Vagina (tissue), 2 donors: Measurements from ENCODE around the gene MESD. TPM values are rescaled to one million over a fixed set of nuclear protein-coding genes. Genes with fewer than 3 reads are reported as not detected.

Source experiments
- DNase-seq, 2 donors: peaks; one replicate each; pipeline ENCODE4 v3.0.0-alpha.2; 2017; ENCODE audit errors: extremely low spot score in 2 of 2
- H3K27ac ChIP-seq: fragments of 200-600 bp; sonication (generic); one replicate; pipeline ENCODE4 v1.5.1; 2019
- H3K27me3 ChIP-seq: fragments of 200-600 bp; sonication (generic); one replicate; pipeline ENCODE4 v1.5.1; 2019
- H3K36me3 ChIP-seq, 2 donors: fragments of 200-600 bp; sonication (generic); one replicate each; pipeline ENCODE4 v1.5.1; 2017 to 2019
- H3K4me1 ChIP-seq: fragments of 200-600 bp; sonication (generic); one replicate; pipeline ENCODE4 v1.5.1; 2019
- H3K4me3 ChIP-seq, 2 donors: fragments of 200-600 bp; sonication (generic); 1 replicate in 1 of 2; 2 replicates in 1 of 2; pipeline ENCODE4 v1.5.1; 2016 to 2019
- H3K9me3 ChIP-seq: fragments of 200-600 bp; sonication (generic); one replicate; pipeline ENCODE4 v1.5.1; 2019
- POLR2A ChIP-seq, 2 donors: fragments of 450-650 bp; IDR thresholded peaks; one replicate each; pipeline ENCODE4 v1.6.1; 2017; ENCODE audit warnings: antibody characterized with exemption in 2 of 2, mild to moderate bottlenecking in 2 of 2, moderate library complexity in 2 of 2
- POLR2AphosphoS5 ChIP-seq, 2 donors: sonication (generic); formaldehyde crosslinking; IDR thresholded peaks; one replicate each; pipeline ENCODE4 v1.9.0; 2017; ENCODE audit warnings: antibody characterized with exemption in 2 of 2, mild to moderate bottlenecking in 2 of 2, low read depth in 1 of 2; ENCODE audit not compliant: insufficient read depth in 1 of 2
- intact Hi-C: fragments of 100-400 bp; cut with DNase I; formaldehyde crosslinking; loops from one replicate; pipeline ENCODE4 v1.15.1; 2023
- total RNA-seq: library from RNA; depleted of rRNA; stranded (reverse); fragments of >200 nt; gene quantifications from one replicate; pipeline ENCODE4 v1.2.3, GENCODE V29; 2016
- TF ChIP-seq, protein P1 (sequence below), 3 experiments: fragments of 450-650 bp in 2 of 3; fragments of 200-600 bp in 1 of 3; sonication (generic) in 1 of 3; IDR thresholded peaks; one replicate each; pipeline ENCODE4 v1.5.1; 2017 to 2019; ENCODE audit warnings: antibody characterized with exemption in 3 of 3, mild to moderate bottlenecking in 2 of 3, moderate library complexity in 2 of 3

The MESD gene
- total RNA-seq, 1 donor from 2014 or later: 17.9 TPM

DNA sequence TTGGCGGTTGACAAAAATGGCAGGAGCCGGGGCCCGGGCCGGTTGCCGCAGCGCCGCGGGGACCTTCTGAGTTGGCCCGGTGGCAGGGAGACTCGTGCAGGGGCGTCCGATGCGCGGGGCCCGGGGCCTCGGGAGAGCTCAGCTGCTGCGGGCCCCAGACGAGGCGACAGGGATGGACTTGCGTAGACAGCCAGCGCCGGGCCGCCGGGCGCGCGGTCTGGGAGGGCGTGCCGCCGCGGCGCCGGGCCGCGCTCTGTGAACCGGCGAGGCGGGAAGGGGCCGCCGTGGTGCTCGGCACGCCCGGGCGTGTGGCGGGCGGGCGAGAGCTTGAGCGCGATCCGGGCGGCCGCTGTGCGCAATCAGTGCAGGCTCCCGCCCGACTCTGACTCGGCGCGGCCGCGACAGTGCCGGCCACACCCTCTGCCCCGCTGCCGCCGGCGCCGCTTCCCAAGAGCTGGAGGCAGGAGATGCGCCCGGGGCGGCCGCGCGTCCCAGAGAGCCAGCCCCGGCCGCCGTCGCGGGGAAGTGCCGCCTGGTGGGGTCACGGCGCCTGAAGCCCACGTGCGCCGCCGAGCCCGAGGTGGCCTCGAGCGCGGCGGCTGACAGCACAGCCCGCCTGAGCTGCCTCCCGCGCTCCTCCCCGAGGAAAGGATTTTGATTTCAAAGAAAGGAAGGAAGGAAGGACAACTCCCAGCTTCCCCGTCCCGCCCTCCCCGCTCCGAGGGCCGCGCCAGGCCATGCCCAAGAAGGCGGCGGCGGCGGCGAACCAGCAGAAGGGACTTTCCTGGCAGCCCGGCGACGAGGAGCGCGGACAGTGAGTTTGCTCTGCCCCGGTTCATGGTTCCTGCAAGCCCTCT lies 11.8 kb upstream of the MESD start:
- Histone ChIP-seq H3K27ac (peak overlapping the region; percentile 97), H3K36me3 (peaks cover 0 to 17% of the 10 kb centered on the region in 2 donors), H3K4me1 (peaks cover 51% of the 10 kb centered on the region), H3K4me3 (peak overlapping the region; percentile 82 to 96), H3K9me3 (no peaks in the 10 kb centered on the region), H3K27me3 (no peaks in the 10 kb centered on the region)
- intact Hi-C loops: no loop called here
- no peak for DNase-seq
- TF ChIP-seq POLR2AphosphoS5 (IDR thresholded peaks at IDR 0.05; ENCODE audit: insufficient read depth in 1 of 2, low read depth in 1 of 2) (peak in 1 of 2 donors; percentile 58), POLR2A (IDR thresholded peaks at IDR 0.05) (no peak)
- TF ChIP-seq, protein P1, sequence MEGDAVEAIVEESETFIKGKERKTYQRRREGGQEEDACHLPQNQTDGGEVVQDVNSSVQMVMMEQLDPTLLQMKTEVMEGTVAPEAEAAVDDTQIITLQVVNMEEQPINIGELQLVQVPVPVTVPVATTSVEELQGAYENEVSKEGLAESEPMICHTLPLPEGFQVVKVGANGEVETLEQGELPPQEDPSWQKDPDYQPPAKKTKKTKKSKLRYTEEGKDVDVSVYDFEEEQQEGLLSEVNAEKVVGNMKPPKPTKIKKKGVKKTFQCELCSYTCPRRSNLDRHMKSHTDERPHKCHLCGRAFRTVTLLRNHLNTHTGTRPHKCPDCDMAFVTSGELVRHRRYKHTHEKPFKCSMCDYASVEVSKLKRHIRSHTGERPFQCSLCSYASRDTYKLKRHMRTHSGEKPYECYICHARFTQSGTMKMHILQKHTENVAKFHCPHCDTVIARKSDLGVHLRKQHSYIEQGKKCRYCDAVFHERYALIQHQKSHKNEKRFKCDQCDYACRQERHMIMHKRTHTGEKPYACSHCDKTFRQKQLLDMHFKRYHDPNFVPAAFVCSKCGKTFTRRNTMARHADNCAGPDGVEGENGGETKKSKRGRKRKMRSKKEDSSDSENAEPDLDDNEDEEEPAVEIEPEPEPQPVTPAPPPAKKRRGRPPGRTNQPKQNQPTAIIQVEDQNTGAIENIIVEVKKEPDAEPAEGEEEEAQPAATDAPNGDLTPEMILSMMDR (IDR thresholded peaks at IDR 0.05): no peak

DNA sequence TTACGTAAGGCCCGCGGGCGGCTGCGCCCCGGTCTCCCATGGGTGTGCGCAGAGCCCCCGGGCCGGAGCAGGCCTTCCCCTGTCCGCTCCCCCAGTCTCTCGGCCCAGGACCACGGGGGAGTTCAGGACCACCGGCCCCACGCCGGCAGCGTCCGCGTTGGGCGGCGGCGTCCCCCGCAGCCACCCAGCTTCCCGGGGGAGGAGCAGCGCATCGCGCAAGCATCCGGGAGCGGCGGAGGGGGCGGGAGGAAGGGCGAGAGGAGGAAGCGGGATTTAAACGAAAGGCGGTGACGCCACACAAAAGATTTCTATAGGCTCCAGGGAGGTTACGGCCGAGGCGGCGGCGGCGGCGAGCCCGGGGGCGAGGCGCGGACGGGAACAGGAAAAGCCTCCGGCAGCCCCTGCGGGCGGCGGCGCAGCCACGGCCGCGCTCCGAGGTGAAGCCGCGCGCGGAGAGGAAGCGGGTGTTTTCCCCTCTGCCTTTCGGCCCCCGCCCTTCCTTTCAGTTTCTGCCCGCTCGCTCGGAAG lies 11.1 kb upstream of the MESD start, which contains the start of gene TLNRD1:
TLNRD1 (plus strand) TSS at position 300 of the 528 bp plus-strand sequence. CDS start 1,349 bp downstream, outside the sequence.
- Histone ChIP-seq H3K36me3 (peaks cover 0 to 17% of the 10 kb centered on the region in 2 donors), H3K27me3 (no peaks in the 10 kb centered on the region), H3K4me1 (peaks cover 45% of the 10 kb centered on the region), H3K27ac (peak within 1 kb of the TSS; percentile 97), H3K4me3 (peak within 1 kb of the TSS; percentile 82 to 96), H3K9me3 (no peaks in the 10 kb centered on the region)
- DNase-seq: peak in 1 of 2 donors; percentile 94
- TF ChIP-seq POLR2A (IDR thresholded peaks at IDR 0.05) (peak in 1 of 2 donors; percentile 84), POLR2AphosphoS5 (IDR thresholded peaks at IDR 0.05; ENCODE audit: insufficient read depth in 1 of 2, low read depth in 1 of 2) (peak; percentile 17 to 99)
- TF ChIP-seq, protein P1 (IDR thresholded peaks at IDR 0.05): no peak
- intact Hi-C loops: no loop called here

DNA sequence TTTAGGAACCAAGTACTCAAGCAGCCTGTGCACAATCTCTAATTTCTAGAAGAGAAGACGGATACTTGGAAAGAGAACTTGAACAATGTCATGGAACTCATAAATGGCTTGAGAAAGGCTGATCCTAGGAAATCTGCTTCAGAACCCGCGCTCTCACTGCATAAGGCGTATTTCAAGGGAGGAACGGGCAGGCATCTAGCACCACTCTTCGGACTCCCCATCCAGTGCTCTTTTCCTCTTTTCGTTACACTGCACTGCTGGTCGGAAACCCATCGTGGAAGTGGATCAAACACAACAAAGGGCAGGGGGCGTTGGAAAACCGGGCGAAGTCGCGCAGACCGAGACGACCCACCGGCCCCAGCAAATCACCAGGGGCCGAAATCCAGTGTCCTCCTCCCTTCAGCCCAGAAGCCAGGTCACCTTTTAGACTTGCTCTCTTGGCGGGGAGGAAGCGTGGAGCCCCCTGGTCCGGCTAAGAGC lies 10.6 kb upstream of the MESD start:
- Histone ChIP-seq H3K27me3 (no peaks in the 10 kb centered on the region), H3K36me3 (peaks cover 0 to 17% of the 10 kb centered on the region in 2 donors), H3K27ac (peak overlapping the region; percentile 97), H3K9me3 (no peaks in the 10 kb centered on the region), H3K4me3 (peak overlapping the region; percentile 82 to 96), H3K4me1 (peaks cover 40% of the 10 kb centered on the region)
- TF ChIP-seq, protein P1 (IDR thresholded peaks at IDR 0.05): no peak
- no peak for TF ChIP-seq POLR2A (IDR thresholded peaks at IDR 0.05)
- no peak for TF ChIP-seq POLR2AphosphoS5 (IDR thresholded peaks at IDR 0.05; ENCODE audit: insufficient read depth in 1 of 2, low read depth in 1 of 2)
- intact Hi-C loops: no loop called here
- DNase-seq: no peak

DNA sequence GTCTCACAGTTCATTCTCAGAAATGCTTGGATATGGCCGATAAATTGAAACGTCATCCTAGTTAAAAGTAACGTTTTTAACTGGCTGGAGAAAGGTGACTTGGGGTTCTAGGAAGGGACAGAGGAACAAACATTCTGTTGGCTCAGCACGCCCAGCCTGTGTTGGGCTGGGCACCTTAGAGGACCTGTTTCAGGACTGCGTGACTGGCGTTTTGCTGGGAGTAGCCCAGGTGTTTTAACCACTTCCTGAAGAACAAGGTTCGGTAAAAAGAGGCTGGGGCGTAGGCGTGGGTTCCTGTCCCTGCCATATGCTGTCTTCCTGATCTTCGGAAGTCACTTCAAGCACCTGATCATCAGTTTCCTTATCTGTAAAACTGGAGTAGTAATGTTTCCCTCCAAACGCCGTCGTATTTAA lies 10.0 kb upstream of the MESD start:
- peak overlapping the region; percentile 97 for H3K27ac ChIP-seq
- intact Hi-C loops: no loop called here
- no peaks in the 10 kb centered on the region for H3K9me3 ChIP-seq
- DNase-seq: no peak
- TF ChIP-seq POLR2AphosphoS5 (IDR thresholded peaks at IDR 0.05; ENCODE audit: insufficient read depth in 1 of 2, low read depth in 1 of 2) (no peak), POLR2A (IDR thresholded peaks at IDR 0.05) (no peak)
- TF ChIP-seq, protein P1 (IDR thresholded peaks at IDR 0.05): no peak
- peak overlapping the region; percentile 82 to 96 for H3K4me3 ChIP-seq
- H3K4me1 ChIP-seq: peaks cover 34% of the 10 kb centered on the region
- H3K27me3 ChIP-seq: no peaks in the 10 kb centered on the region
- peaks cover 0 to 17% of the 10 kb centered on the region in 2 donors for H3K36me3 ChIP-seq
